H7 (cell line): ENCODE data around the gene PLOD1. TPM values are rescaled to one million over a fixed set of nuclear protein-coding genes. Genes with fewer than 3 reads are reported as not detected.
"Not testable (repeated sequence)": the region's sequence is repeated elsewhere in the genome, so short reads cannot be mapped to it uniquely, and the experiment has no call there.

Experiments
- DNase-seq: peaks from one replicate; pipeline ENCODE4 v3.0.0; 2012
- H3K27me3 ChIP-seq: 2 replicates; pipeline ENCODE4 v1.6.0; 2011; ENCODE audit warnings: mild to moderate bottlenecking, low read length; ENCODE audit not compliant: control insufficient read depth, insufficient read depth
- H3K36me3 ChIP-seq: replicated peaks from 2 replicates; pipeline ENCODE4 v1.5.1; 2011; ENCODE audit warnings: low read length; ENCODE audit not compliant: control insufficient read depth, insufficient read depth
- H3K4me3 ChIP-seq: 2 replicates; pipeline ENCODE4 v1.5.1; 2011; ENCODE audit warnings: low read depth, mild to moderate bottlenecking, control low read depth, low read length, moderate library complexity; ENCODE audit not compliant: insufficient read depth
- total RNA-seq: library from RNA; depleted of rRNA; stranded (reverse); fragments of >200 nt; shearing (Covaris generic); gene quantifications from 2 replicates; pipeline ENCODE4 v1.2.3, GENCODE V29; 2014

PLOD1 gene
- total RNA-seq, 1 experiment from 2014 or later, result 90.7 TPM

GRCh38 chr1:11904156-11904555 is 30.4 kb upstream of the PLOD1 start:
- H3K27me3 ChIP-seq, H3K4me3 ChIP-seq, H3K36me3 ChIP-seq, DNase-seq: not testable (repeated sequence)

- DNase-seq, result no peak
- no peaks in the 10 kb centered on the region for H3K27me3 ChIP-seq
- H3K4me3 ChIP-seq, result no peak overlapping the region
- no peaks in the 10 kb centered on the region for H3K36me3 ChIP-seq
These were observed 29.5 kb upstream of the PLOD1 start for GRCh38 chr1:11904978-11905377.

GRCh38 chr1:11906870-11907269 is 27.6 kb upstream of the PLOD1 start:
- H3K36me3 ChIP-seq, result no peaks in the 10 kb centered on the region
- no peak for DNase-seq
- H3K27me3 ChIP-seq, result no peaks in the 10 kb centered on the region
- no peak overlapping the region for H3K4me3 ChIP-seq

GRCh38 chr1:11907275-11908094 is 27.0 kb upstream of the PLOD1 start:
- peak; percentile 88 for DNase-seq

GRCh38 chr1:11908095-11908675 is 26.3 kb upstream of the PLOD1 start:
- H3K36me3 ChIP-seq, result no peaks in the 10 kb centered on the region
- DNase-seq, result peak; percentile 81
- peak overlapping the region; percentile 67 for H3K4me3 ChIP-seq
- H3K27me3 ChIP-seq, result no peaks in the 10 kb centered on the region

More at GRCh38 chr1:11907275-11908094, 27.0 kb upstream of the PLOD1 start:
- no peak overlapping the region for H3K4me3 ChIP-seq
- H3K27me3 ChIP-seq, result no peaks in the 10 kb centered on the region
- no peaks in the 10 kb centered on the region for H3K36me3 ChIP-seq

GRCh38 chr1:11910914-11911228 is 23.6 kb upstream of the PLOD1 start:
- H3K36me3 ChIP-seq, H3K27me3 ChIP-seq, DNase-seq, H3K4me3 ChIP-seq: not testable (repeated sequence)

- Histone ChIP-seq H3K4me3 (no peak overlapping the region), H3K36me3 (no peaks in the 10 kb centered on the region), H3K27me3 (no peaks in the 10 kb centered on the region)
- no peak for DNase-seq
These were observed 22.5 kb upstream of the PLOD1 start for GRCh38 chr1:11912000-11912399.

- H3K4me3 ChIP-seq, DNase-seq, H3K36me3 ChIP-seq, H3K27me3 ChIP-seq: not testable (repeated sequence)
These were observed 21.9 kb upstream of the PLOD1 start for GRCh38 chr1:11912482-11913216.

- no peaks in the 10 kb centered on the region for H3K36me3 ChIP-seq
- no peaks in the 10 kb centered on the region for H3K27me3 ChIP-seq
- peak; percentile 72 for DNase-seq
- no peak overlapping the region for H3K4me3 ChIP-seq
These were observed 21.2 kb upstream of the PLOD1 start for GRCh38 chr1:11913291-11913690.

- H3K4me3 ChIP-seq, result no peak overlapping the region
- no peaks in the 10 kb centered on the region for H3K36me3 ChIP-seq
- no peak for DNase-seq
- no peaks in the 10 kb centered on the region for H3K27me3 ChIP-seq
These were observed 20.5 kb upstream of the PLOD1 start for GRCh38 chr1:11914024-11914423.

GRCh38 chr1:11918799-11919519 is 15.6 kb upstream of the PLOD1 start:
- DNase-seq, result no peak
- H3K36me3 ChIP-seq, result peaks cover 12% of the 10 kb centered on the region

GRCh38 chr1:11919621-11920020 is 14.9 kb upstream of the PLOD1 start:
- Histone ChIP-seq H3K27me3 (no peaks in the 10 kb centered on the region), H3K4me3 (no peak overlapping the region), H3K36me3 (peaks cover 12% of the 10 kb centered on the region)
- DNase-seq, result no peak

More at GRCh38 chr1:11918799-11919519, 15.6 kb upstream of the PLOD1 start:
- Histone ChIP-seq H3K4me3 (no peak overlapping the region), H3K27me3 (no peaks in the 10 kb centered on the region)

- DNase-seq, result no peak
- H3K27me3 ChIP-seq, result no peaks in the 10 kb centered on the region
- peaks cover 12% of the 10 kb centered on the region for H3K36me3 ChIP-seq
- H3K4me3 ChIP-seq, result no peak overlapping the region
These were observed 14.1 kb upstream of the PLOD1 start for GRCh38 chr1:11920239-11920903.

GRCh38 chr1:11921022-11921421 is 13.5 kb upstream of the PLOD1 start:
- Histone ChIP-seq H3K36me3 (peaks cover 12% of the 10 kb centered on the region), H3K4me3 (no peak overlapping the region), H3K27me3 (no peaks in the 10 kb centered on the region)
- no peak for DNase-seq
